Measurements from ENCODE around the gene GPD1.

GRCh38 chr12:50151047-50151687, 47.4 kb downstream of the GPD1 start:
- TF ChIP-seq CTCF (IDR thresholded peaks at IDR 0.05; ENCODE audit: low read depth, low read length): no peak
- no peak for TF ChIP-seq EZH2phosphoT487 (IDR thresholded peaks at IDR 0.05; ENCODE audit: low read depth)

Data from OCI-LY3 (cell line).